ENCODE data around the gene AKAP8L. TPM values are rescaled to one million over a fixed set of nuclear protein-coding genes. Genes with fewer than 3 reads are reported as not detected.

Gene AKAP8L
- total RNA-seq, 1 experiment from 2014 or later, result 94.0 TPM

DNA sequence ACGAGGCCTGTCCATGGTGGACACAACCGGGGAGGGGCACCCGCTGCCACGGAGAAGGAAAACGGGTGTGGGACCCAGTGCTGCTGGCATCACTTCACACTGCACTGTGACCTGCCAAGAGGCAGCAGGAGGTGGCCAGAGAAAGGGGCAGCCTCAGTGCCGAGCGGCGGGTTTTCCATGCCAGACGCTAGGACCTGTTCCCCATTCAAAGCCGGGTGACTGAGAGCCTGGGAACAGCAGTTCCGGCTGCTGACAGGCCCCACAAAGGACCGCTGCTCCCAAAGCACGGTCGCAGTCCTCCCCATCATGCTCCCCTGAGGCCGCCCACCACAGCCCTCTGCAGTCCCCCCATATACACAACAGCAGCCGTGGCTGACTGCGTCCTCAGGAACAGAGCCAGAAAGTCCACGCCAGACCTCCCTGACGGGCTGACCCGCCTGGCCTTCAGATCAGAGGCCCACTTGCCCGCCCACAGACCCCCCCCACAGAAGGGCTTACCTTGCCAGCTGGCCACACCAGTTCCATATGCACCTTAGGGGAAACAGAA is 44.6 kb downstream of the AKAP8L start:
- H3K4me3 Mint-ChIP-seq (ENCODE audit: low read depth, unreplicated experiment), result no peak overlapping the region
- H3K9me3 Mint-ChIP-seq (ENCODE audit: low read depth, unreplicated experiment), result no peaks in the 10 kb centered on the region
- CTCF ChIA-PET, result no interaction called here
- no peaks in the 10 kb centered on the region for H3K27me3 Mint-ChIP-seq (ENCODE audit: unreplicated experiment)
- H3K27ac Mint-ChIP-seq (ENCODE audit: unreplicated experiment), result no peak overlapping the region
- no peaks in the 10 kb centered on the region for H3K4me1 Mint-ChIP-seq (ENCODE audit: low read depth, unreplicated experiment)
- TF ChIP-seq, protein P1, sequence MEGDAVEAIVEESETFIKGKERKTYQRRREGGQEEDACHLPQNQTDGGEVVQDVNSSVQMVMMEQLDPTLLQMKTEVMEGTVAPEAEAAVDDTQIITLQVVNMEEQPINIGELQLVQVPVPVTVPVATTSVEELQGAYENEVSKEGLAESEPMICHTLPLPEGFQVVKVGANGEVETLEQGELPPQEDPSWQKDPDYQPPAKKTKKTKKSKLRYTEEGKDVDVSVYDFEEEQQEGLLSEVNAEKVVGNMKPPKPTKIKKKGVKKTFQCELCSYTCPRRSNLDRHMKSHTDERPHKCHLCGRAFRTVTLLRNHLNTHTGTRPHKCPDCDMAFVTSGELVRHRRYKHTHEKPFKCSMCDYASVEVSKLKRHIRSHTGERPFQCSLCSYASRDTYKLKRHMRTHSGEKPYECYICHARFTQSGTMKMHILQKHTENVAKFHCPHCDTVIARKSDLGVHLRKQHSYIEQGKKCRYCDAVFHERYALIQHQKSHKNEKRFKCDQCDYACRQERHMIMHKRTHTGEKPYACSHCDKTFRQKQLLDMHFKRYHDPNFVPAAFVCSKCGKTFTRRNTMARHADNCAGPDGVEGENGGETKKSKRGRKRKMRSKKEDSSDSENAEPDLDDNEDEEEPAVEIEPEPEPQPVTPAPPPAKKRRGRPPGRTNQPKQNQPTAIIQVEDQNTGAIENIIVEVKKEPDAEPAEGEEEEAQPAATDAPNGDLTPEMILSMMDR (IDR thresholded peaks at IDR 0.05; ENCODE audit: unreplicated experiment), result no peak
- no TSS peak for BruUV-seq (replicated peaks)
- peaks cover 47% of the 10 kb centered on the region for H3K36me3 Mint-ChIP-seq (ENCODE audit: insufficient read depth, unreplicated experiment)
- DNase-seq, result no peak
- intact Hi-C loops (cut with micrococcal nuclease; ENCODE audit: unreplicated experiment), result no loop called here

DNA sequence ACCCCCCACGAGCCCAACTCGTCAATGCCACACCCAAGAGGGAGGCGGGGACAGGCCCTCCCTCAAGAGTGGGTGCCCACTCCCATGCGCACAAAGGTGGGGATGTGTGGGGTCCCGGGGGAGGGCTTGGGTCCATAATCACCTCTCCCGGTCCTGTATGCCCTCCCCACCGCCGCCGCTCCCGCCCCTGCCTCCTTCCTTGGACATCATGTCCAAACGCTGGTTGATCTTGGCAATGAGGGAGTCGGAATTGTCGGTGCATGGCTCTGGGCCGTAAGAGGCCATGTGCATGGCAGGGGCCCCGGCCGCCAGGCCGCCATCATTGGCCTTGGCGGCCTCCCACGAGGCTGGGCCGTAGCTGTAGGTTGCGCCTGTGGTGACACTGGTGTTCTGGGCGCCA is 45.1 kb downstream of the AKAP8L start:
- no TSS peak for BruUV-seq (replicated peaks)
- no peaks in the 10 kb centered on the region for H3K27me3 Mint-ChIP-seq (ENCODE audit: unreplicated experiment)
- CTCF ChIA-PET, result no interaction called here
- H3K27ac Mint-ChIP-seq (ENCODE audit: unreplicated experiment), result no peak overlapping the region
- TF ChIP-seq, protein P1 (IDR thresholded peaks at IDR 0.05; ENCODE audit: unreplicated experiment), result no peak
- H3K4me1 Mint-ChIP-seq (ENCODE audit: low read depth, unreplicated experiment), result no peaks in the 10 kb centered on the region
- DNase-seq, result no peak
- H3K9me3 Mint-ChIP-seq (ENCODE audit: low read depth, unreplicated experiment), result no peaks in the 10 kb centered on the region
- peaks cover 45% of the 10 kb centered on the region for H3K36me3 Mint-ChIP-seq (ENCODE audit: insufficient read depth, unreplicated experiment)
- intact Hi-C loops (cut with micrococcal nuclease; ENCODE audit: unreplicated experiment), result no loop called here
- H3K4me3 Mint-ChIP-seq (ENCODE audit: low read depth, unreplicated experiment), result no peak overlapping the region

DNA sequence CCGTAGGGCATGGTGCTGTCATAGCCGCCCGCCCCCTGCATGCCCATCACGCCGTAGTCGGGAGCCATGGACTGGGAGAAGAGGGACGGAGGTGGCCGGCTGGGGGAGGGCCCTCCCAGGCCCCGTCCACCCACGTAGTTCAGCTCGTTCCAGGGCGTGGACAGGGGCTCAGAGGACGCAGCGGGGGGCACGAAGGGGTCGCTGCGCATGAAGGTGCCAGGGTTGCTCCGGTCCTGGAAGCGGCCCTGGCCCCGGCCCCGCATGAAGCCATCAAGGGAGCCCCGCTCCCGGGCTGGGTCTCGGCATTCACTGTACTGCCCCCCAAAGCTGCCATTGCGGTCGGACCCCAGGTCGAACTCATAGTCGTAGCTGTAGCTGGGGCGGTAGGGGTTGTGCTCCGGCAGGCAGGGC is 45.9 kb downstream of the AKAP8L start:
- TF ChIP-seq, protein P1 (IDR thresholded peaks at IDR 0.05; ENCODE audit: unreplicated experiment), result no peak
- CTCF ChIA-PET, result no interaction called here
- Mint-ChIP-seq H3K36me3 (ENCODE audit: insufficient read depth, unreplicated experiment) (peaks cover 45% of the 10 kb centered on the region), H3K27ac (ENCODE audit: unreplicated experiment) (no peak overlapping the region), H3K27me3 (ENCODE audit: unreplicated experiment) (no peaks in the 10 kb centered on the region), H3K4me1 (ENCODE audit: low read depth, unreplicated experiment) (no peaks in the 10 kb centered on the region), H3K9me3 (ENCODE audit: low read depth, unreplicated experiment) (no peaks in the 10 kb centered on the region), H3K4me3 (ENCODE audit: low read depth, unreplicated experiment) (no peak overlapping the region)
- no TSS peak for BruUV-seq (replicated peaks)
- intact Hi-C loops (cut with micrococcal nuclease; ENCODE audit: unreplicated experiment), result no loop called here
- no peak for DNase-seq

DNA sequence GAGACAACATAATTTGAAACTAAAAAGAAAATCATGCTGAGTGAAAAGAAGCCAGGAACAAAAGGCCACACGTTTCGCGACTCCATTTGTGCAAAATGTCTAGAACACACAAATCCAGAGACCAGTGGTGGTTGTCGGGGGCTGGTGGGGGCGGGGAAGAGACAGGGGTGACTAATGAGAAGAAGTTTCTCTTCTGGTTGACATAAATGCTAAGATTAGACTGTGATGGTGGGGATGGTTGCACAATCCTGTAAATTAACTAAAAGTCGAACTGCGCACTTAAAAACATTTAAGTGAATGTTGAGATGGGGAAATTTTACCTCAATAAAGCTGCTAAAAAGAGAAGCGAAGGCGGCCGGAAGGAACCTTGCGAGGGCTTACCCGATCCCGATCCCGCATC is 46.3 kb downstream of the AKAP8L start:
- TF ChIP-seq, protein P1 (IDR thresholded peaks at IDR 0.05; ENCODE audit: unreplicated experiment), result no peak
- peaks cover 45% of the 10 kb centered on the region for H3K36me3 Mint-ChIP-seq (ENCODE audit: insufficient read depth, unreplicated experiment)
- H3K9me3 Mint-ChIP-seq (ENCODE audit: low read depth, unreplicated experiment), result no peaks in the 10 kb centered on the region
- H3K4me1 Mint-ChIP-seq (ENCODE audit: low read depth, unreplicated experiment), result no peaks in the 10 kb centered on the region
- no TSS peak for BruUV-seq (replicated peaks)
- CTCF ChIA-PET, result no interaction called here
- DNase-seq, result no peak
- no peak overlapping the region for H3K27ac Mint-ChIP-seq (ENCODE audit: unreplicated experiment)
- intact Hi-C loops (cut with micrococcal nuclease; ENCODE audit: unreplicated experiment), result no loop called here
- H3K27me3 Mint-ChIP-seq (ENCODE audit: unreplicated experiment), result no peaks in the 10 kb centered on the region
- H3K4me3 Mint-ChIP-seq (ENCODE audit: low read depth, unreplicated experiment), result no peak overlapping the region
